IPS-NIHi11 (cell line): ENCODE measurements around the gene DPH2.

Experiments
- DNase-seq: peaks from one replicate; pipeline ENCODE4 v3.0.0; 2012; ENCODE audit warnings: mixed read lengths, low spot score

The DPH2 gene

GRCh38 chr1:43969416-43969745 is 429 bp upstream of the DPH2 start:
- no peak for DNase-seq

GRCh38 chr1:43970502-43970901 is 692 bp downstream of the DPH2 start:
- DNase-seq = no peak

- no peak for DNase-seq
Measured at GRCh38 chr1:43970911-43971310, 1.1 kb downstream of the DPH2 start.

- no peak for DNase-seq
Measured at GRCh38 chr1:43971336-43971980, 1.6 kb downstream of the DPH2 start.

- DNase-seq = no peak
Measured at GRCh38 chr1:43973981-43974442, 4.2 kb downstream of the DPH2 start.

GRCh38 chr1:43974443-43975248 is 4.8 kb downstream of the DPH2 start, which contains the start of gene ATP6V0B:
Gene ATP6V0B, plus strand, starts transcription at chr1:43974960. Its CDS starts 81 bp downstream, at chr1:43975041.
- peak; percentile 97 for DNase-seq

- peak; percentile 45 for DNase-seq
Measured at GRCh38 chr1:43975249-43975961, 5.6 kb downstream of the DPH2 start.

GRCh38 chr1:43976045-43976444 is 6.2 kb downstream of the DPH2 start:
- no peak for DNase-seq

- no peak for DNase-seq
Measured at GRCh38 chr1:43976890-43977289, 7.1 kb downstream of the DPH2 start.

GRCh38 chr1:43977376-43978263 is 7.8 kb downstream of the DPH2 start:
- DNase-seq = no peak

GRCh38 chr1:43978264-43978550 is 8.4 kb downstream of the DPH2 start:
- DNase-seq = no peak

- DNase-seq = peak; percentile 95
Measured at GRCh38 chr1:43978551-43979260, 8.9 kb downstream of the DPH2 start, which contains the start of gene B4GALT2. Gene B4GALT2, plus strand, starts transcription at chr1:43979210. Its CDS starts 1,951 bp downstream, at chr1:43981161.

- no peak for DNase-seq
Measured at GRCh38 chr1:43979261-43979527, 9.4 kb downstream of the DPH2 start.

- peak; percentile 73 for DNase-seq
Measured at GRCh38 chr1:43979528-43980254, 9.9 kb downstream of the DPH2 start.

GRCh38 chr1:43980255-43981134 is 10.7 kb downstream of the DPH2 start:
- DNase-seq = no peak

- DNase-seq = no peak
Measured at GRCh38 chr1:43981135-43981491, 11.3 kb downstream of the DPH2 start.

- DNase-seq = no peak
Measured at GRCh38 chr1:43981636-43982035, 11.8 kb downstream of the DPH2 start.

GRCh38 chr1:43982241-43982640 is 12.4 kb downstream of the DPH2 start:
- DNase-seq = no peak

GRCh38 chr1:43982808-43983207 is 13.0 kb downstream of the DPH2 start:
- no peak for DNase-seq
